GM18508 (cell line): Measurements from ENCODE around the gene FAM219B.
"Not testable (repeated sequence)": the region's sequence is repeated elsewhere in the genome, so short reads cannot be mapped to it uniquely, and the experiment has no call there.

Source experiments
- ATAC-seq: cut with Tn5 transposase; IDR thresholded peaks from one replicate; pipeline ENCODE4 v1.9.1; 2021; ENCODE audit warnings: moderate number of reproducible peaks; ENCODE audit not compliant: insufficient read depth, unreplicated experiment

Gene FAM219B

DNA sequence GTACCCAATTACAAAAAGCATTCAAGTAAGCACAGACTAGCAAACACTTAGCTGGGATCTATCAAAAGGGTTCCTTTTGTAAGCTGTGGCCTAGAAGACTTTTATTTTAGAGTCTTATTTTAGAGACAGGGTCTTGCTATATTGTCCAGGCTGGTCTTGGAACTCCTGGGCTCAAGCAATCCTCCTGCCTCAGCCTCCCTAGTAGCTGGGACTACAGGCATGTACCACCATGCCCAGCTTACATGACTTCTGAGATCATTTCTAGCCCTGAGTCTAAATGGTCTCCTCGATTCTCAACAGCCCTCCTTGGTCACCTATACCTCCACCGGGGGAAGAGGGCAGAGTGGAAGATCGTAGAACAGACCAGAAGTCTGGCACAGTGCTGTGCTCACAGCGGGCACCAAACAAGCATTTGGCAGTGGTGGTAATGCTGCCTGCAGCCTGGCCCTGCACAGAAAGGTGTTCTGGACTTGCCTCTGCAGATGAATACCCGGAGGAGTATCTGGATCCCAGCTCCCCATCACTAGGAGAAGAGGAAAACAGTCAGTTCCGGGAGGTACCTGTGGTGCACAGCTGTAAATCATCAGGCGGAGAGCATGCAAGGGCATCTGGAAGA is 2.4 kb downstream of the FAM219B start:
- ATAC-seq: no peak

DNA sequence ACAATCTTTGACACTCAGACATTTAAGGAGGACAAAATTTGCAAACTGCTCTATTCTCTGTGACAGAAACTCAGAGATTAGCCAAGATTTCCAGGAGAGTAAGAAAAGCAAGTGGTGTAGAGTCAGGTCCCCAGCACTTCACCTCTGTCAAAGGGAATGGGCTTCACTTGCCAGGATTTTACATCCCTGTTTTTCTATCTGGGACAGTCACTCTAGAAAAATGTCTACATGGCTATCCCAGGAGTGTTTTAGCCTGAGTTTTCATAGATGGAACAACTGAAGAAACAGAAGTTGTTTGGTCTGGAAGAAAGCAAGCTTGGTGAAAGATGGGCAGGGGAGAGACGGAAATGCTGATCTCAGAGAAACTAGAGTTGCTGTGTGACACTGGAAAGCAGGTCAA is 3.0 kb downstream of the FAM219B start:
- ATAC-seq: no peak

DNA sequence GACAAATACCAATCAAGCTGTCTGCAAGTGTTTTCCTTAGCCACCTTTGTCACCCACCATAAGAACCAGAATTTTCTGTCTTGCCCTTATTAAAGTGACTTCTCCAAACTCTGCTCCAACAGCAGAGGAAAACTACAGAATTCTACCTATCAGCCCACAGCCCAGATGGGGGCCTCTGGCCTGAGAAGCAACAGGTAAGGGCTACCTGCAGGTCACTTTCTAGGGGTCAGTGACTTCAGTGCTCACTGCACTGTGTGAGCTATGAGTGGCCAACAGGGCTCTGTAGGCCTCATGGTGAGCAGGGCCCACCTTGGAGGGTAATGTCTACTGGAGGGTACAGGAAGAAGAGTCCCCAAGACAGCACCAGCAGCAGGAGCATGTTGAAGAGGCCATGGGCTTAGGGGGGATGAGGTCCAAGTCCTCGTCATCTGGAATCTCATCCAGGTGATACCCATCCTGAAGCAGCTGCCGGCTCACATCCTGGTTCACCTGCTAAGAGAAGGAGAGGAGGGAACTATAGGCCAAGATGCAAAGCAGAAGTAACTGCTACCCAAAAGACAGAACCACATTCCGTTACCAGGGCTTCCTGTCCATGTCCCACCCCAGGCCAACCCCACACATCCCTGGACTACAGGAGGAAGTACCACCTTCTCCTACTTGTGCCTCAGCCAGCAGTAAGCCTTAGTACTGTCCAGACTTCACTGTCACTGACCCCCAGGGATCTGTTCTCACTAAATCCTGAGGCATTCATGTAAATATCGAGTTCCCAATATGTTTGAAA is 4.2 kb downstream of the FAM219B start:
- ATAC-seq: no peak

DNA sequence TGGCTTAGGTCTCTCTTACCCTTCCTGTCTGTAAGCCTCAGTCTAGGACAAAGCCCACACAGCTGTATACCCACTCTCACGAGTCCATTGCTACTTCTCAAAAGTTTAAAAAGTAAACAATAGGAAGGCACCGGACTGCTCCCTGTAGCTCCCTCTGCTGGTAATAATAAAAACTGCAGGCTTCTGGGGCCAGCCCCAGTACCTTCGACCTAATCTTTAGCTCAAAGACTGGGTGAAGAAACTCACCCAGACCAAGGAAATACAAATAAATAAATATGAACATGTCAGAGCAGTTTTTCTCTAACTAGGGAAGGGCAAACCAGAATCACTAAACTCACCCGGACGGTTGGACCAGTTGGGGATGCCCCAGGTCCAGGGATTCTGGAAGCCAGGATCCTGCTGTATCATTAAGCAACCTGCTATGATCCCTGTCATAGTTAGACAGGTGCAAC is 5.0 kb downstream of the FAM219B start:
- no peak for ATAC-seq

DNA sequence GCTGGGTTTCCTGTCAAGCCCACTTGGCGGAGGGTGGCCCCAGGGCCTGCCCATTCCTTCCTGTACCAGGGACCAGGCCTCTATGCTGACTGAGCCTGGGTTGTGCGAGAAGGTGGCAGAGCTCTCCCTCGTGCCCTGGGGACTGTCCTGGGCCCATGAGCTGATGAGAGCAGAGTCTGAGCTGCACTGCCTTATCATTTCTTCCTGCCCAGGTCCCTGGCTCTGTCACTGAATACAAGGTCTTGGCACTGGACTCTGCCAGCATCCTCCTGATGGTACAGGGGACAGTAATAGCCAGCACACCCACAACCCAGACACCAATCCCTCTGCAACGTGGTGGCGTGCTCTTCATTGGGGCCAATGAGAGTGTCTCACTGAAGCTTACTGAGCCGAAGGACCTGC is 9.3 kb downstream of the FAM219B start:
- ATAC-seq: no peak

DNA sequence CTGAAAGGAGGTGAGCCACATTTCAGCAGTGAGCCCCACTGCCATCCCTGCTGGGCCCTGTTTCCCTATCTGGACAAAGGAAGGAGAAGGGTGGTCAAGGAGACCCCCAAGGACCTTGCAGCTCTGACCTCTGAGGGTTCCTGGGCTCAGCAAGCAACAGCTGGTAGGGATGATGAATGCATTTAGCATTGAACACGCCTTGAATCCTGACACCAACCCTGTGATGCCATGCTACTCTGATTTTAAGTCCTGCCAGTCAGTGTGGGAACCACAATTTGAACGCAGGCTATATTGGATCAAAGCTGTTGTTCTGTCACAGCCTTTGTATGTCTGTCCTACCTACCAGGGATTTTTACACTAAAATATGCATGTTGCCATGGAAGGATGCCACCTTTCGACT is 10.3 kb downstream of the FAM219B start:
- ATAC-seq: no peak

DNA sequence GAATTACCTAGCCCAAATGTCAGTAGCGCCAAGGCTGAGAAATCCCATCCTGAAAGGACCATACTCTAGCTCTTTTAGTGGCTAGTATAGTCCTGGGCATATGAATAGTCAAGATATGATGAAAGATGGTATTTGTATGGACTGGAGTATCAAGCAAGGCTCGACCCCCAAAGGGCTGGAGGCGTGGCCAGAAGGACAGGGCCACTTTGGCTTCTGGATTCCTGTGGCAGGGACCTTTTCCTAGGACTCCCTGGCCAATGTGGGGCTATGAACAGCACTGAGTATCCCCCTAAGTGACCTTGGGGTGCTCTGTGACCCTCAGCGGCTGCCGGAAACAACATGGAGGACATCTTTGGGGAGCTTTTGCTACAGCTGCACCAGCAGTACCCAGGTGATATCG is 10.8 kb downstream of the FAM219B start:
- no peak for ATAC-seq

DNA sequence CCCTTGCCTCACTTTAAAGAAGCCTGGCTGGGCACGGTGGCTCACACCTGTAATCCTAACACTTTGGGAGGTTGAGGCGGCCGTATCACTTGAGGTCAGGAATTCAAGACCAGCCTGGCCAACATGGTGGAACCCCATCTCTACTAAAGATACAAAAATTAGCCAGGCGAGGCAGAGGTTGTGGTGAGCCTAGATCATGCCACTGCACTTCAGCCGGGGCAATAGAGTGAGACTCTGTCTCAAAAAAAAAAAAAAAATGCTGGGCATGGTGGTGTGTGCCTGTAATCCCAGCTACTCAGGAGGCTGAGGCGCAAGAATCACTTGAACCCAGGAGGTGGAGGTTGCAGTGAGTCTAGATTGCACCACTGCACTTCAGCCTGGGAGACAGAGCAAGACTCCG is 12.3 kb downstream of the FAM219B start:
- ATAC-seq: not testable (repeated sequence)

DNA sequence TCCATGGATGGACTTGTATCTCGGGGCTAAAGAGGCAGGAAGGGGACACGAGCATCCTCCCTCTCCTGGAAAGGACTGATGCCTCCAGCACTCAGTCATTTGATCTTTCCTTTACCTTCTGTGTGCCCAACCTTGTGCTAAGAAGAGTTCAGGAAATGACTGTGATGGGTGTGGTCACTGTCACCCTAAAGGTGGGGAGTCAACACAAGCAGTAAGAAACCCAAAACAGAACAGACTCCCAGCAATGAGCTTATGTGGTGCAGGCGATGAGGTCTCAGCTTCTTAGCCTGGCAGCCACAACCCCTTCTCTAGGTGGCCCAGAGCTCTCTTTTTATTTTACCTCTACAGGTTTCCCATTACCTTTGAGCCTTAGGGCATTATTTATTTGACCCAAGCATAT is 13.0 kb downstream of the FAM219B start:
- no peak for ATAC-seq

DNA sequence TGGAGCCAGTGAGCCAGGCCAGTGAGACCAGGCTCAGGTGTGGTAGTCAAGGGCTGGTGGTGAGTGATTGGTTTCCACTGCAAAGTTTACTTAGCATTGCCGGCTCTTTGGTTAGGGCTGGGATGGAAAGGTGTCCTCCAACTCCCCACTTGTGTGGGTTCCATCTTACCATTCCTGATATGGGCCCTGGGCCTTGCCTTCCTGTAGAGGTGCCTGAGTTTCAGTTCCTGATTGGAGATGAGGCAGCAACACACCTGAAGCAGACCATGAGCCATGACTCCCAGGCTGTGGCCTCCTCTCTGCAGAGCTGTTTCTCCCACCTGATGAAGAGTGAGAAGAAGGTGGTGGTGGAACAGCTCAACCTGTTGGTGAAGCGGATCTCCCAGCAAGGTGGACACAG is 13.7 kb downstream of the FAM219B start:
- no peak for ATAC-seq

DNA sequence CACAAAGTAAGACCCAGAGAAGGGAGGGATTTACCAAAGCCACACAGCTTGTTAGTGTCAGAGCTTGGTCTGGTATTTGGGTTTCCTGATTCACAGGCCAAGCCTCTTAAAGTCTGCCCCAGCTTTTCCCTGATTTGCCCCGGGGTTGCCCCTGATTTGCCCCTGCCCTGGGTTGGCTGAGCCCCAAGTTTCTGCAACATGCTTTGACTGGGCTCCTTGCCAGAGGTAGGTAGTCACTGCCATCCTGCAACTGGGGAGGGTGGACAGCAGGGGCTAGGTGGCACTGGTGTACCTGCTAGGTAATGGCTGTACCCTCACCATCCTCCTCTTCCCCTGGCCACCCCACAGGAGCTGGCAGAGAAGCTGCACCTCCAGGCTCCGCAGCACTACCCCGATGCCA is 14.3 kb downstream of the FAM219B start:
- no peak for ATAC-seq

DNA sequence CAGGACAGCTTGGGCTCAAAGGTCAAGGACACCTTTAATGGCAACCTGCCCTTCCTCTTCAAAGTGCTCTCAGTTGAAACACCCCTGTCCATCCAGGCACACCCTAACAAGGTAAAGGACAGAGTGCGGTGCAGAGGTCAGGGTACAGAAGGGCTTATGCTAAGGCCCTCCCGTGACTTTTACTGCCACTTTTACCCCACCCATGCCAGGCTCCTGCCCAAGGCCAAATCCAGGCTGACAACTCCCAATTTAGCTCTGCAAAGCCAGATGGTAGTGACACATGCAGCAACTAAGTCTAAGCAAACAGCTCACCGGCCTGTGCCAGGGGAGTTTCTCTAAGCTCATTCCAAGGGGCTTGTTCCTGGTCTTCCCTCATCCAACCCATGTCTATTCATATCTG is 15.2 kb downstream of the FAM219B start:
- ATAC-seq: no peak

DNA sequence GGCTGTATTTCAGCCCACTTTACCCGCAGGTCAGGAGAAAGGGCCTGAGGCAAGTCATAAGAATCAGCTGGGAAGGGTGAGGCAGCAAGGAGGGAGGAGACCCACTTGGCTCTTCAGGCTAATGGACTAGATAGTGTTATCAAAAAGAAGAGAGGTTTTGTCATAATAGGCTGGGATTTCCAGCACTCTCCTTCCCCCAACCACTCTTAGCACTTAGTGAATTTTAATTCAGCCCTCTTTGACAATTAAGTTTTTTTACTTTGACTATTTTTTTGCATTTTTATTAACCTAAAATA is 16.0 kb downstream of the FAM219B start:
- no peak for ATAC-seq

DNA sequence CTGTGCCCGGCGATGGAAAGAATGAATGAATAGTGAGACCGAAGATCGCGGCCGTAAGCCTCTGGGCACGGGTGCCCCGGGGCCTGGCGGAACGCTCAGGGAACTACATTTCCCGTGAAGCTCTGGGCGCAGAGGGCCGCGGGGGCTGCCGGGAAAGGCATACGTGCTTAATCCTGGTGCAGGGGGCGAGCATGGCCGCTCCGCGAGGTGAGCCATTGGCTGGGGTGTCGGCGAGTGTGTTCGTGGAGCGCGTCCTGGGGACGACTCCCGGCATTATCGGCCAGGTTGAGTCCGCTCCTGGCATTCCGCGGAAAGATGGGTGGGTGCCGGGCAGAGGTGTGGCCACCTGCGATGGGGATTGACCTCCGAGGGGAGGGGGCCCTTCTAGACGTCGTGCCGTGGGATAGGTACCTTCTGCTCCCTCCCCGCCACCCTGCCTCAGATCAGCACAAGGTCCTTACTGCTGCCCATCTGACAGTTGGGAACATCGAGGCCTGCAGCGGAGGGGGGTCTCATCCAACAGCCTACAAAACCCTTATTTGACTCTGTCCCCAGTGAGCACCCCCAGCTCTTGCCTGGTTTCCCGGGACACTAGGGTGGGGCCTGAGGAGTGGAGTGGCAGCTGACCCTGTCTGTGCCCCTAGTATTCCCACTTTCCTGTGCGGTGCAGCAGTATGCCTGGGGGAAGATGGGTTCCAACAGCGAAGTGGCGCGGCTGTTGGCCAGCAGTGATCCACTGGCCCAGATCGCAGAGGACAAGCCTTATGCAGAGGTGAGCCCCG is 16.6 kb downstream of the FAM219B start, which contains the start of gene MPI:
Gene MPI, plus strand, starts transcription at position 160 of the 782 bp plus-strand sequence. Its CDS starts 32 bp downstream, at position 192.
- ATAC-seq: no peak

DNA sequence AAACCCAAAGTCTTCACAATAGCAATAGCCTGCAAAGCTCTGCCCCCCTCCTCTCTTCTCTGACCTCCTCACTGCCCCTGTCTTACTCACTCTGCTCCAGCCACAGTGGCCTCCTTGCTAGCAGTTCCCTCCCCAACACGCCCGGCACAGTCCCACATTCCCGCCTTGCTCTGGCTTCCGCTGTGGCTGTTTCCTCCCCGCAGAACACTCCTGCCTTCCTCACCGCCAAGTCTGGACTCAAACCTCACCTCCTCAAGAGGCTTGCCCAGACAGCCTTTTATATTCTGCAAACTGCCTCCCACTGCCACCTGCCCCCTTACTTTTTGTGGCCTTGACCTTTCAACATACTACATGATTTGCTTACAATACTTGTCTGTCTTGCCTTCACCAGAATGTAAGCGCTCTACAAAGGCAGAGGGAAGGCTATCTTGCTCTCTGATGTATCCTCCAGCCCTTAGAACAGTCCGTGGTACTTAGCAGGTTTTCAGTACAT is 17.2 kb downstream of the FAM219B start:
- ATAC-seq: no peak

DNA sequence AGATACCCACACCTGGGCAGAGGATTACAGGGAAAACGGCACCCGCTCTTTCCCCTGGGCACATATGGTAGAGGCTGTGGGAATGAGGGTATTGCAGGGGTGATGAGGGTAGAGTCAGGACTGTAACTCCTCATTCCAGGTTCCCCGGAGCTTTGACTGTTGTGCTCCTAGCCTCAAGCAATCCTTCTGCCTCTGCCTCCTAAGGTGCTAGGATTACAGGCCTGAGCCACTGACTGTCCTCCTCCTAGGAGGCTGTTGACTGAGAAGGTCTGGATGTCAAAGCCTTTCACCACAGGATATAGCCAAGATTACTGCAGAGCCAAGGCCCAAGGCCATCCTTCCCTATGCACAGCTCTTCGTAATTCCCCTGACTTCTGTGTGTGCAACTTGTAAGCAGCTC is 17.9 kb downstream of the FAM219B start:
- ATAC-seq: no peak

DNA sequence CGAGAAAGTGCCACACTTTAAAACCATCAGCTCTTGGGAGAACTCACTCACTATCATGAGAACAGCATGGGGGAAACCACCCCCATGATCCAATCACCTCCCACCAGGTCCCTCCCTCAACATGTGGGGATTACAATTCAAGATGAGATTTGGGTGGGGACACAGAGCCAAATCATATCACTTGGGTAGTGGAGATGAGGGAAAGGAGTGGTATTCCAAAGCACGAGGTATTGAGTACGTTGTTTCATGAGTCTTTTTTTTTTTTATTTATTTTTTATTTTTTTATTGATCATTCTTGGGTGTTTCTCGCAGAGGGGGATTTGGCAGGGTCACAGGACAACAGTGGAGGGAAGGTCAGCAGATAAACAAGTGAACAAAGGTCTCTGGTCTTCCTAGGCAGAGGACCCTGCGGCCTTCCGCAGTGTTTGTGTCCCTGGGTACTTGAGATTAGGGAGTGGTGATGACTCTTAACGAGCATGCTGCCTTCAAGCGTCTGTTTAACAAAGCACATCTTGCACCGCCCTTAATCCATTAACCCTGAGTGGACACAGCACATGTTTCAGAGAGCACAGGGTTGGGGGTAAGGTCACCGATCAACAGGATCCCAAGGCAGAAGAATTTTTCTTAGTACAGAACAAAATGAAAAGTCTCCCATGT is 19.0 kb downstream of the FAM219B start:
- ATAC-seq: not testable (repeated sequence)

DNA sequence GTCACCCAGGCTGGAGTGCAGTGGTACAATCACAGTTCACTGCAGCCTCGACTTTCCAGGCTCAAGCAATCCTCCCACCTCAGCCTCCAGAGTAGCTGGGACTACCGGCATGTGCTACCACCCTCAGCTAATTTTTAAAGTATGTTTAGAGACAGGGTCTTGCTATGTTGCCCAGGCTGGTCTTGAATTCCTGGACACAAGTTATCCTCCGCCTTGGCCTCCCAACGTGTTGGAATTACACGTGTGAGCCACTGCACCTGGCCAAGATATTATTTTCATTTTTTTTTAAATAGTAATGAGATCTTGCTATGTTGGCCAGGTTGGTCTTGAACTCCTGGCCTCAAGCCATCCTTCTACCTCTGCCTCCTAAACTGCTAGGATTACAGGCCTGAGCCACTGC is 21.2 kb downstream of the FAM219B start:
- no peak for ATAC-seq

DNA sequence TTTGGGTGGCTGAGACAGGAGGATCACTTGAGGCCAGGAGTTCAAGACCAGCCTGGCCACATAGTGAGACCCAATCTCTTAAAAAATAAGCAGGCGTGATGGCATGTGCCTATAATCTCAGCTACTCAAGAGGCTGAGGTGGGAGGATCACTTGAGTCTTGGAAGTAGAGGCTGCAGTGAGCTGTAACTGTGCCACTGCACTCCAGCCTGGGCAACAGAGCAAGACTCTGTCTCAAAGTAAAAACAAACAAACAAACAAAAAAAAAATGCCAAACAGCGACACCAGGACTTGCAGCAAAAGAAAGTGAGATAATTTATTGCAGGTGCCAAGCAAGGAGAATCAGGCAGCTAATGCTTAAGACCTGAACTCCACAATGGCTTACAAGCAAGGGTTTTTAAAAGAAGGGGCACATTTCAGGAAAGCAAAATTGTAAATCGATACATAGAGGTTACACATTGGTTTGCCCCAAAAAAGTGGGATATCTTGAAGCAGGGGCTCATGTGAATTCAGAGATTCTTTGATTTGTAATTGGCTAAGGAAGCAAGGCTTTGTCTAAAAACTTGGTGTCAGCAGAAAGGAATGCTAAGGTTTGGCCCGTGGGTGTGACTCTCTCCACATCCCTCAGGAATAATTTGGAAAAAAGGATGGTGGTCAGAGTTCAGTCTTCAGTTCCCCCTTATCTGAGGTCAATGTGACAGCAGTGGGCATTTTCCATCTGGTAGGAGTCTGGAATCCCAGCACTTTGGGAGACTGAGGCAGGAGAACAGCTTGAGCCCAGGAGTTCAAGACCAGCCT is 22.0 kb downstream of the FAM219B start:
- ATAC-seq: no peak

DNA sequence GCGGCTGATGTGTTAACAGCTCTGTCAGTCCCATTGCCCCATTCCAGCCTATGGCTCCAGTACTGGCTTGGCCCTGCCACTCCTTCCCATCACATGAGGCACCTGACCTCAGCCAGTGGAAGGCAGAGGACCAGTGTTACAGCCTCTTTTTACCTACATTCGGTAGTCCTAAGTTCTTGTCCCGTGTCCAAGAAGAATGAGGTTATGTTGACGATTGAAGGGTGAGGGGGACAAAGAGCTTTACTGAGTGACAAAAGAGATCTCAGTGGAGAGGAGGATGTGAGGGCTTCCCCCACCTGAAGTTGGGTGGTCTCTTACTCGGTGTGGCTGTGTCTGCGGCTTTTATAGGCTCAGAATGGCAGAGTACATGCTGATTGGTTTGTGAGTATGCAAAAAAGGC is 24.1 kb downstream of the FAM219B start:
- no peak for ATAC-seq
